HCEC 1CT (cell line): ENCODE results near the gene OR51I1.

ENCODE experiments used
- DNase-seq: peaks from one replicate; pipeline ENCODE4 v3.0.0-alpha.2; 2017

The OR51I1 gene

GRCh38 chr11:5441414-5441813, at the start of gene OR51I1:
OR51I1 (minus strand) TSS chr11:5441514; CDS start chr11:5441514, 0 bp downstream.
- no peak for DNase-seq

GRCh38 chr11:5489576-5490357, 48.5 kb upstream of the OR51I1 start:
- no peak for DNase-seq

- no peak for DNase-seq
Measured at GRCh38 chr11:5488798-5489399, 47.6 kb upstream of the OR51I1 start.

- DNase-seq = no peak
Measured at GRCh38 chr11:5488385-5488784, 47.1 kb upstream of the OR51I1 start, which contains the start of gene OR52D1. OR52D1 (plus strand) TSS chr11:5488685; CDS start chr11:5488707, 22 bp downstream.

- no peak for DNase-seq
Measured at GRCh38 chr11:5486421-5486820, 45.1 kb upstream of the OR51I1 start.

- no peak for DNase-seq
Measured at GRCh38 chr11:5486003-5486402, 44.7 kb upstream of the OR51I1 start.

GRCh38 chr11:5476186-5476819, 35.0 kb upstream of the OR51I1 start:
- peak; percentile 48 for DNase-seq

- DNase-seq = no peak
Measured at GRCh38 chr11:5473921-5474320, 32.6 kb upstream of the OR51I1 start.

GRCh38 chr11:5467527-5467926, 26.2 kb upstream of the OR51I1 start:
- DNase-seq = no peak

- no peak for DNase-seq
Measured at GRCh38 chr11:5460983-5461621, 19.8 kb upstream of the OR51I1 start.

- no peak for DNase-seq
Measured at GRCh38 chr11:5449432-5449831, 8.1 kb upstream of the OR51I1 start.

GRCh38 chr11:5449023-5449422, 7.7 kb upstream of the OR51I1 start, which contains the start of gene OR51I2:
OR51I2 (plus strand) TSS chr11:5449323; CDS start chr11:5453489, 4,166 bp downstream.
- DNase-seq = no peak

- no peak for DNase-seq
Measured at GRCh38 chr11:5443835-5444393, 2.6 kb upstream of the OR51I1 start.

- DNase-seq = no peak
Measured at GRCh38 chr11:5423131-5423530, 18.2 kb downstream of the OR51I1 start.

GRCh38 chr11:5421811-5422210, 19.5 kb downstream of the OR51I1 start, which contains the start of gene OR51Q1:
OR51Q1 (plus strand) TSS chr11:5422111; CDS start chr11:5422201, 90 bp downstream.
- no peak for DNase-seq

- no peak for DNase-seq
Measured at GRCh38 chr11:5420993-5421392, 20.3 kb downstream of the OR51I1 start.

GRCh38 chr11:5405173-5405572, 36.1 kb downstream of the OR51I1 start:
- DNase-seq = no peak

GRCh38 chr11:5398936-5399335, 42.4 kb downstream of the OR51I1 start:
- no peak for DNase-seq

- DNase-seq = no peak
Measured at GRCh38 chr11:5394091-5394490, 47.2 kb downstream of the OR51I1 start.
